AG09309 (cell line): ENCODE results near the gene KRT86.

ENCODE experiments used
- DNase-seq: peaks from one replicate; pipeline ENCODE4 v3.0.0-alpha.2; 2010; ENCODE audit warnings: low read depth
- H3K4me3 ChIP-seq: 2 replicates; pipeline ENCODE4 v1.5.1; 2011; ENCODE audit warnings: mild to moderate bottlenecking, low read depth, low read length, moderate library complexity; ENCODE audit not compliant: control insufficient read depth
- CTCF ChIP-seq: IDR thresholded peaks from 2 replicates; pipeline ENCODE4 v1.5.1; 2011; ENCODE audit warnings: mild to moderate bottlenecking, low read depth, low read length, inconsistent platforms; ENCODE audit not compliant: insufficient read depth, control insufficient read depth; ENCODE audit errors: missing control alignments

The KRT86 gene

GRCh38 chr12:52324153-52324444, 49.7 kb downstream of the KRT86 start:
- no peak for DNase-seq
- TF ChIP-seq CTCF, result no peak
- H3K4me3 ChIP-seq, result no peak overlapping the region

- DNase-seq, result peak; percentile 85
- TF ChIP-seq CTCF, result peak; percentile 99
- no peak overlapping the region for H3K4me3 ChIP-seq
Observed at GRCh38 chr12:52327052-52327829, 52.8 kb downstream of the KRT86 start.

- TF ChIP-seq CTCF, result no peak
- no peak overlapping the region for H3K4me3 ChIP-seq
- no peak for DNase-seq
Observed at GRCh38 chr12:52327830-52328500, 53.5 kb downstream of the KRT86 start.

- DNase-seq, result no peak
- TF ChIP-seq CTCF, result no peak
- H3K4me3 ChIP-seq, result no peak overlapping the region
Observed at GRCh38 chr12:52331039-52331438, 56.6 kb downstream of the KRT86 start.

GRCh38 chr12:52331833-52332232, 57.4 kb downstream of the KRT86 start:
- H3K4me3 ChIP-seq, result no peak overlapping the region
- no peak for TF ChIP-seq CTCF
- DNase-seq, result no peak

- TF ChIP-seq CTCF, result no peak
- H3K4me3 ChIP-seq, result no peak overlapping the region
- DNase-seq, result no peak
Observed at GRCh38 chr12:52332381-52332780, 57.9 kb downstream of the KRT86 start.
